ENCODE data around the gene ASXL1.
"Not testable (repeated sequence)": the region's sequence is repeated elsewhere in the genome, so short reads cannot be mapped to it uniquely, and the experiment has no call there.

Gene ASXL1

DNA sequence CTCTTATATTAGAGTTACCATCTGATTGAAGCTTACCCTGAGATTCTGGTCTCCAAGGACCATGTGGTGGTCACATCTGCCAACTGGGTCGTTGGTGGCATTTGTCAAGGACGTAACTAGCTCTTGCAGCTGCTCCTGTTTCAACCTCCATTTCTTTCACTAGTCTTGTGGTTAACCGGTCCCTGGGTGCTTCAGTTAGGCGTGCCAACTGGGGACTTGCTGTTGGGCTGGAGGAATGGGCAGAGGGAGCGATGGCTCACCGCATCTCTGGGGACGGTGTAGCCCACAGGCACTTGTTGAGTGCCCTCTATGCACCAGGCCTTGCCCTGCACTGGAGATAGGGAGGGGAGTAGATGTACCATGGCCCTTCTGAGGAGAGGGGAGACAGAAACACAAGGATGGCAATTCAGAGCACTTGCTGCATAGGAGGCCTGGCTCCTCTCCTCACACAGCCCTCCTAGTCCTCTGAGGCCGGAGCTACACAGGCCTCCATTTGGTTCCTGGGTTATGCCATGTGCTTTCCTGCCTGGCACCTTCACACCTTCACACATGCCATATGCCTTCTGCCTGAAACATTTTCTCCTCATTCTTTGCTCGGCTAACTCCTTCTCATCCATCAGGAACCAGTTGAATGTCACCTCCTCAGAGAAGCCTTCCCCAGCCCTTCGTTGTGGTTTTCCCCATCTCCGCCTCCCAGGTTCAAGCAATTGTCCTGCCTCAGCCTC lies 20.0 kb upstream of the ASXL1 start:
- DNase-seq (ENCODE audit: low read depth): no peak

DNA sequence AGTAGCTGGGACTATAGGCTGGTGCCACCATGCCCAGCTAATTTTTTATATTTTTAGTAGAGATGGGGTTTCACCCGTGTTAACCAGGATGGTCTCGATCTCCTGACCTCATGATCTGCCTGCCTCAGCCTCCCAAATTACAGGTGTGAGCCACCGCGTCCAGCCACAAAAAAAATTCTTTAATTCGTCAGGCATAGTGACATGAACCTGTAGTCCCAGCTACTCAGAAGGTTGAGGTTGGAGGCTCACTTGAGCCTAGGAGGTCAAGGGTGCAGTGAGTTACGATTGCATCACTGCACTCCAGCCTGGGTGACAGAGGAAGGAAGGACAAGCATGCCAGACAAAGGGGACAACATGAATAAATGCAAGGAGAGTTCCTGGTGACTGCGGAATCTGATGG lies 19.5 kb upstream of the ASXL1 start:
- no peak for DNase-seq (ENCODE audit: low read depth)

DNA sequence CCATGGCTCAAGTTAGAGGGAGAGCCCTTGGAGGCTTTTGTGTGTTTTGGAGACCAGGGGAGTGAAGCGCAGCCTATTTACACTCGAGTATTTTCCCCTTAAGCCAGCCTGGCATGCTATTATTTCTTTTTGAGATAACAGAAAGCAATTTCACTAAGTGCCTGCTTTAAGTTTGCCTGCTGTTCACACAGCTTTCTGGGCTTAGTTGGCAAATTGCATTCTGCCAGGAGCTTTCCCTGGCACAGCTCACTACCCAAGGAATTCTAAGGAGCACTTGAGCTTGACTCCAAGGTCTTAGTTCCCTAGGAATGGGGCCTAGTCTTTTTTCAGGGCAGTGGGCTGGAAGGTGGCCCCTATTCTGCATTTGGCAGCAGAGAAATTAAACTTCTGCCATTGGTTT lies 19.0 kb upstream of the ASXL1 start:
- no peak for DNase-seq (ENCODE audit: low read depth)

DNA sequence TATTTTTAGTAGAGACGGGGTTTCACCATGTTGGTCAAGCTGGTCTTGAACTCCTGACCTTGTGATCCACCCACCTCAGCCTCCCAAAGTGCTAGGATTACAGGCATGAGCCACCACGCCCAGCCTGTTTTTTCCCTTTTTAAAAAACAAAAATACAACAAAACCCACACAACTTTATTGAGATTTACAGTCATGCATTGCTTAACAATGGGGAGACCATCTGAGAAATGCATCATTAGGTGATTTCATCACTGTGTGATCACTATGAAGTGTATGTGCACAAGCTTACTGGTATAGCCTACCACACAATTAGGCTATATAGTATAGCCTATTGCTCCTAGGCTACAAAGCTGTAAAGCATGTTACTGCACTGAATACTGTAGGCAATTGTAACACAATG lies 17.1 kb upstream of the ASXL1 start:
- DNase-seq (ENCODE audit: low read depth): not testable (repeated sequence)

DNA sequence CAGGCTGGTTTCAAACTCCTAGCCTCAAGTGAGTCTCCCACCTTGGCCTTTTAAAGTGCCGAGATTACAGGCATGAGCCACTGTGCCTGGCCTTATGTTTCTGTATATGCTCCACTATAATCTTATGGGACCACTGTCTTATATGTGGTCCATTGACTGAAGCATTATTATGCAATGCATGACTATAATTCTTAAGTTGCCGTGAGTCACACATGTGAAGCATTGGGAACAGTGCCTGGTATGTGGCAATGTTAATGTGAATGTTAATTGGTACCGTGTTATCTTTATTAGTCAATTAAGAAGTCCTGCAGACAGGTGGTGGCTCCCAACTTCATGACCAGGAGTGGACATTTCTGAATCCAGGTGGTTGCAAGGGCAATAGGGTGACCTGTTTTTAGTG lies 14.7 kb upstream of the ASXL1 start:
- no peak for DNase-seq (ENCODE audit: low read depth)

DNA sequence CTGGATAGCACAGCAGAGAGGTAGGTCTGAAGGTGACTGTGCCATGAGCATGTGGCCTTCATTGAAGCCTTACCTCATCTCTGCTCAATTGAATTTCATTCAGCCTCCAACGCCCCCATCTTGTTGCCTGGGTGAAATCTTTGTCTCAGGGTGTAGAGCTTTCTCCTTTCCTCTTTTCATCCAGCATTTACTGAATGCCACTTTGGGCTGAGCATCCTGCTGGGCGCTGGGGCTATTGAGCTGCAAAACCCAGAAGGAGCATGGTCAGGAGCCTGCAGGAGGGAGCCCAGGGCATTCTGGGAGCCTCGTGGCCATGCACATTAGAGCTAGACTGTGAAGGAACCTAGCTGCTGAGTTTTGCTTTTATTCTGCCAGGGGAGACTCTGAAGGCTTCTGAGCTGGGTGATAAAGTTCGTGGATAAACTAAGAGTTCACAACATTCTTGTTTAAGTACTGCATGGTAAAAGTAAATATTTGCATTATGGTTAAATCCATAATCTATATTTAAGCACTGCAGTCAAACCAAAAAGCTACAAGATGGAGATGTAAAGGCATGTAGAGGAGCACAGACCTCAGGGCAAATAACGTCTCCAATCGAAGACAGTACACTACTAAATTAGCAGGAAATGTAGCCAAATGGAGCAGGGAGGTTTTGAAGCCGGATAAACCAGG lies 13.2 kb upstream of the ASXL1 start:
- no peak for DNase-seq (ENCODE audit: low read depth)

DNA sequence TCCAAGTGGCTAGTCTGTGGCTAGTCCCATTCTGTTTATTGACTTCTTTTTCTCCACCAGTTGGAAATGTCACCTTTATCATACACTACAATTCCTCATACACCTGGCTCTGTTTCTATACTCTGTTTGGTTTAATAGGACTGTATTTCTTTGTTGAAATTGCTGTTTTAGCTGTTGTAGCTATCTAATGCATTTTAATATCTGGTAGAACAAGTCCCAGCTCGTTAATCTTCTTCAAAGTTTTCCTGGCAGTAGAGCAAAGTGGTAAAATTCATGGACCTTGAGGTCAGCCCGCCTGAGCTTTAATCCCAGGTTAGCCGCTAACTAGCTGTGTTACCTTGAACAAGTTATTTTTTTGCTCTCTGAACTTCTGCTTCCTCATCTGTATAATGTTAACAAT lies 9.9 kb upstream of the ASXL1 start:
- DNase-seq (ENCODE audit: low read depth): no peak

DNA sequence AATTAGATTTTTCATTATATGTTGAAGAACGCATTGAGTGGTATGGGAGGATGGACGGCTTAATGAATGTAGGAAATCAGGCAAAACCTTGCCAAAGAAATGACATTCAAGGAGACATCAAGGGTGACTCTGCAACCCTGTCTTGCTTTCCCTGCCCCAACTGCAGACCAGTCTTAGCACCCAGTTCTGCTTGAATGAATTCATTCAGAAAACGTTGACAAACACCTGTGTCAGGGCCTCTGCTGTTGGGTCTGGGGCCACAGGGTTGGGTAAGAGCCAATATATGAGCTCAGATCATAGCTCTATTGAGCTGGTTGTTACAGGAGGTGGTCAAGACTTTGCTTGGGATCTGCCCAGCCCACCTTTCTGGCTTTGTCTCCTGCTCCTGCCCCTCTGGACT lies 7.7 kb upstream of the ASXL1 start:
- no peak for DNase-seq (ENCODE audit: low read depth)

DNA sequence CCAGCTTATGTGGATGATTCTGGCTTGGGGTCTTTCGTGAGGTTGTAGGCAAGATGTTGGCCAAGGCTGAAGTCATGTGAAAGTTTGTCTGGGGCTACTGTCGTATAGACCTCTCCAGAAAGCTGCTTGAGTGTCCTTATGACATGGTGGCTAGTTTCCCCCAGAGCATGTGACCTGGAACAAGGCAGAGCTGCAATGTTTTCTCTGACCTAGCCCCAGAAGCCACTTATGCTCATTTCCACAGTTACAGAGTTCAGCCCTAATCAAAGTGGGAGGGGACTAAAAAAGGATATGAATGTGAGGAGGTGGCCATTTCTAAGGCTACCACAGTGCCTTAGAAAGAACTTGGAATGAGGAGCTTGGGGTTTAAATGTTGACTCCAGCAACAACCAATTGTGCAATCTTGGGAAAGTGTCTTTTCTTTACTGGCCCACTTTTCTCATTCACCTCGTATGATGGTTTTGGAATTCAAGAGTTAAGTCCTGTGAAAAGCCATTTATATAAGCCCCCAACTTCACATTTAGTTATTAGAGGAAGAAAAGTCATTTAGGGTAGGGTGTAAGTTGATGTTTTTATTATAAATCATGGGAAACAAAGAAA lies 5.9 kb upstream of the ASXL1 start:
- DNase-seq (ENCODE audit: low read depth): no peak

DNA sequence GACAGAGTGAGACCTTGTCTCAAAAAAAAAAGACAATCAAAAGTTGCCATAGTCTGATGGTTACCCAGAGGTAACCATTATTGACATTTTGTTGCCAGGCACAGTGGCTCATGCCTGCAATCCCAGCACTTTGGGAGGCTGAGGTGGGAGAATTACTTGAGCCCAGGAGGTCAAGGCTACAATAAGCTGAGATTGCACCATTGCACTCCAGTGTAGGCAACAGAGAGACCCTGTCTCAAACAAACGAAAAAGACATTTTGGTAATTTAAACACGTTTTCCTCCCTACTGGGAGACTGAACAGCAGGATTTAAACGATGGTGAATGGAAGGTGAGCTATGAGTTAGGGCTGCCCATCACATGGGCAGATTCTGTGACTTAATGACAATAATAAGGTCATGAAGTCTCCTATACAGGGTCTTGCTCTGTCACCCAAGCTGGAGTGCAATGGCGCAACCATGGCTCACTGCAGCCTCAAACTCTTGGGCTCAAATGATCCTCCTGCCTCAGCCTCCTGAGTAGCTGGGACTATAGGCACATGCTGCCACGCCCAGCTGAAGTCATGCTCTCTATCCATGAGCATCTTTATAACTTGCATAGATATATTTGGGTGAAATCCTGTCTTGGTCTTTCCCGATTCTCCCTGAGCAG lies 4.2 kb upstream of the ASXL1 start:
- no peak for DNase-seq (ENCODE audit: low read depth)

DNA sequence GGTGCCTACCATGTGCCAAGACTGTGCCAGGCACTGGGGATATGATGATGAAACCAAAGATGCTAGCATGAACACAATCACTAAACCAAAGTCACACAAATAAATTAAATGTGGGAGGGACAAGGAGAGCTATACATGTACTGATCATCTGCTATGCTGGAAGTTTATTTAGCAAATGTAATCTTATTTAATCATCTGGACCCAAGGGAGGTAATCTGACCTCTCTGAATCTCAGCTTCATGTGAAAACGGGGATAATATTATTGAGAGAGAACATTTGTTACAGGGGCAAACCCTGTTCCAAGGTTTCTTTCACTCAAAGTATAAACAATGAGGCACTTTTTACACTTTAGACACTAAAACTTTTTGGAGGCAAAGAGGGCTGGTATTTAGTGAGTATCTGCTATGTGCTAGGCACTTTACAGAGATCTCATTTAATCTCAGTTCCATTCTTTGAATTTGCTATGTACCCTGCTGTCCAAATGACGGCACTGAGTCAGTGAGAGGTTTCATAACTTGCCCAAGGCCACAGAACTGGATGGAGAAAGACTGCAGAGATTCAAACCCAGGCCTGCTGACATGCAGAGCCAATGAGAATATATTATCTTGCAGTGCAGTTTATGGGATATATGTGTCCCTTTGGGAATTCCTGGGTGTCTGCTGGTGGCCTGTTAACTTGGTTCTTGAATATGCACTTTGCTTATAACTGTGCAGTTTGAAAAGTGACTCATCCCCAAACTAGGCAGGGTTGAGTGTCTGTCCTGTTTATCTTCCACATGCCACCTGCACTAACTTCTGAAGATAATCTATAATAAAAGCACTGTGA lies 3.3 kb upstream of the ASXL1 start:
- no peak for DNase-seq (ENCODE audit: low read depth)

DNA sequence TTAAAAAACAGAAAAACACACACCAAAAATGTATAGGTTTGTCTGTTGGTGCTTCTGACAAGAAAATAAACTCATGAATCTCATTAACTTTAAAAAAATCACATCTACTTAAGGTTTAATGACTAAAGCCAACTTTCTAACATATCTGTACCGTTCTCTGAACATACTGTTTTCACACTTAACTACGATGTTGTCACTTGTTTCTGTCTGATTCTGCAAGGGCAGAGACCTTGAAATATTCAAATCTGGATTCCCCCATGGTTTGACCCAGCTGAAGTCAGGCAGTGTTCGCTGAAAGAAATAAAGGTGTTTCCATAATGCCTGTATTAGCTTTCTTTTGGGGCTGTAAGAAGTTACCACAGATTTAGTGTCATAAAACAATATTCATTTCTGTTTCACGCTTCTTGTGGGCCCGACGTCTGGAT lies 2.7 kb upstream of the ASXL1 start:
- no peak for DNase-seq (ENCODE audit: low read depth)

DNA sequence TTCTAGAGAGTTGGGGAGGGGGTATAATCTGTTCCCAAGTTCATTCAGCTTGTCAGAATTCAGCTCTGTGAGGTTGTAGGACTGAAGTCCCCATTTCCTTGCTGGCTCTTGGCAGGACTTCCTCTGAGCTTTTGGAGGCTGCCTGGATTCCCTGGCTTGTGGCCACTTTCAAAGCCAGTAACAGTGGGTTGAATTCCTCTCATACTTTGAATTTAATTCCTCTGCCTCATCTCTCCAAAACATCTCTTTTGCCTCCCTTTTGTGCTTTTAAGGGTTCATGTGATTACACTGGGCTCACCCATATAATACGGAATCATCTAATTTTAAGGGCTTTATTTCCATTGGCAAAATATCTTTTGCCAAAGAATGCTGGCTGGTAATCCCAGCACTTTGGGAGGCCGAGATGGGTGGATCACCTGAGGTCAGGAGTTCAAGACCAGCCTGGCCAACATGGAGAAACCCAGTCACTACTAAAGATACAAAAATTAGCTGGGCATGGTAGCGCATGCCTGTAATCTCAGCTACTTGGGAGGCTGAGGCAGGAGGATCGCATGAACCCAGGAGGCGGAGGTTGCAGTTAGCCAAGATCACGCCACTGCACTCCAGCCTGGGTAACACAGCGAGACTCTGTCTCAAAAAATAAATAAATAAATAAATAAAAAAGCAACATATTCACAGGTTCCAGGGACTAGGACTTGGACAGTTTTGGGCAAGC lies 2.1 kb upstream of the ASXL1 start:
- not testable (repeated sequence) for DNase-seq (ENCODE audit: low read depth)

DNA sequence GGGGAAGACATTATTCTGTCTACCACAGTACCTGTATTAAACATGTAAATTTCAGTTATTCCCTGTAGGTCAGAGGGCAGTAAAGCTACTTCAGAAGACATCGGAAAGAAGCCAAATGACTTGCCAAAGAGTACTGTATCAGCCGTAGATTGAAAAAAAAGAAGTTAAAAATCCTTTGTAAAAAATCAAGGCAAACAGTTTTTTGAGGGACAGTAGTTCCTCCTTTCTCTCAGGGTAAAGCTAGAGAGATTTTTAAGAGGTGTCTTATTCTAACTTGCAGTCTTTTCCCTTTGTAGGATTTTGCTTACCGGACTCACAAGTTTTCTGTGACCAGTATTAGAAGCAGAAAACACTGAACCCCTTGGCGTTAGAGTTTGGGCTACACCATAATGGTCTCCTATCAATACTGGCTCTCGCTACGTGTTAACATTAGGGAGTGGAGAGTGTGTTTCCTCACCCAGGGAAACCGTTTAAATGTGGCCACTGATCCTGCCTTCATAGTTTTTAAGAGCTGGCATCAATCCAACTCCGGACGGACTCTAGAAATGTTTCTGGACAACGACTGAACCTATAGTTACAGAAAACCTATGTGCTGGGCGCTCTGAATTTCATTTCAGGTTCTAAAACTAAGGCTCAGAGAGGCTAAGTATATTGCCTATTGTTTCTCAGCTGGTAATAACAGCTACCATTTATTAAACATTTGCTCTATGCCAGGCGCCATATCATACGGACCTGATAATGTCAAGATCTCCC lies 1.3 kb upstream of the ASXL1 start:
- no peak for DNase-seq (ENCODE audit: low read depth)

DNA sequence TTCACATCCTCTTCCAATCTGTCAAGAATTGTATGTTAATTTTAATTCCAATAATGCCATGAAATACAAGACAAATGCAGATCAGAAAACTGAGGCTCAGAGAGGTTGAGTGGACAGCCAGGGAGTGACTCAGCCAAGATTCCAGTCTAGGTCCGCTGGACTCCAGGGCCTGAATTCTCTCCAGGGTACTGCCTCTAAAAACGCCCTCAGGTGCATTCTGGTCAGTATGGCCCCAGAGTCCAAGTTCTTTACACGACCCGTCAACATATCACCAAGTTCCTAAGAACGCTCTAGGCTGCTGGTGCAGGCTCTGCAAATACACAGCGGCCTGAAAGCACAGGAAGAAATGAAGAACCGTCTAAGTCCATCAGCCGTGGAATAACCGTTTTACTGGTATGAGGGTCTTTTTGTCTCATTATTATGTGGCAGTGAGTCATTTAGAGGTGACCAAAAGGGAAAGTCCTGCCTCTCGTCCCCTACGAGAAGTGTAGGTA lies 709 bp upstream of the ASXL1 start:
- DNase-seq (ENCODE audit: low read depth): no peak

DNA sequence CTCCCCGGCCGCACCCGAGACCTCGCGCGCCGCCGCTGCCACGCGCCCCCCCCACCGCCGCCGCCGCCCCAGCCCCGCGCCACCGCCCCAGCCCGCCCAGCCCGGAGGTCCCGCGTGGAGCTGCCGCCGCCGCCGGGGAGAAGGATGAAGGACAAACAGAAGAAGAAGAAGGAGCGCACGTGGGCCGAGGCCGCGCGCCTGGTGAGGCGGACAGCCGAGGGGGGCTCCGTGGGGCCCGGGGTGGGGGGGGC lies 426 bp downstream of the ASXL1 start:
- no peak for DNase-seq (ENCODE audit: low read depth)

DNA sequence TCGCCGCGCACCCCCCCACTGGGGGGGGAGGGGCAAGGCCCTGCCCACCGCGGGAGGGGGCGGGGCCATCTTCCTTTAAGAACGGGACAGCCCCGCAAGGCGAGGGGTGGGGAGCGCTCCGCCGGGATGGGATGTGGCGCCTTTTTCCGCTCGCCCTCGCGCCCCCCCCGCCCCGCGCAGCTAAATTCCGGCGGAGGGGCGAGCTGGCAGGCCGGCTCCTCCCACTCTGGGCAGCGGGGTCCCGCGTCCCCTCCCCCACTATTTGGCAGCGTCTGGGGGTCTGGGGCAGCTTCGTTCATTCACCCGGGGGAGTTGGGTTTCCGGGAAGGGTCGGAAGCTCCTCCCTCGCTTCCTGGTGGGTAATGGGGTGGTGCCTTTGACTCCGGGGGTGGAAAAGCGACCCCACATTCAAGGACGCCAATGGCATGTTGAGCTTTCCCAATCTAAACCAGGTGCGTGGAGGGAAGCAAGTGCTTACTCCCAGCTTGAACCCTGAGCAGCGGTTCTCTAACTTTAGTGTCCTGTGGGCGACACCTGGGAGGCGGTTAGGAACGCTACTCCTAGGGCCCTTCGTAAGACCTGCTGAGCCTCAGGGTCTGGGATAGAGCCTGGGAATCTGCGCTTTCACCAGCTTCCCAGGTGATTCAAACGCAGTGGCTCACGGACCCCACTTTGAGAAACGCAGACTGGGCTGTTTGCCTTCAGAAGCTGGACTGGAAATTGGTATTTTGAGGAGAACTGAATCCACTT lies 927 bp downstream of the ASXL1 start:
- DNase-seq (ENCODE audit: low read depth): peak; percentile 66

DNA sequence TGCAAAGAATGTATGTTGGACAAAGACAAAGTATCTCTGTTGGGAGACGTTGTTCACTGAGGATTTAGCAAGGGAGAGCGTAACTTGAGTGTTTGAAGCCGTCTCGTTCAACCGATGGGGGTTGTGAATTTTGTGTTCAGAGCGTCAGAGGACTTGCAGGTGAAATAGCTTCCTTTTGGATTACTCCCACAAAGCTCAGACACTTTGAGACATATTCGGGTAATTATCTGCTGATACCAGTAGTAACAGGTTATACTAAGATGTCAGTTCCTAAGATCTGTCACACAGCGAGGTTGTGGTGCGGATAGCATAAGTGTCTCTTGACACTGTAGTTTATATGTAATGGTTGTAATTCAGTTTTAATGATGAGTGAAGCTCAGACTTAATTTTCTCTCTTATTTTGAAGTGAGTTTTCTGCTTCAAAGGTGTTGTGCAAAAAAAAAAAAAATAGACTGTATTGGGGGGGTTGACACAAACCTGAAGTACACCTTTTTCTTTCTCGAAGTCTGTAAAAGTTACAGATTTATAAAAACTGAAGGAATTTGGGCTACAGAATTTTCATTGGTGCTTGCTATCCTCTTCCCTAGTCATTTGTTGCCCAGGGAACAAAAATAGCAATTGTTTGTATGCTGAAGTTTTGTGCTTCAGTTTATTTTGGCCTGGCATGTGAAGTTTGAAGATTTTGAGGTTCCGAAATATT lies 1.7 kb downstream of the ASXL1 start:
- no peak for DNase-seq (ENCODE audit: low read depth)

DNA sequence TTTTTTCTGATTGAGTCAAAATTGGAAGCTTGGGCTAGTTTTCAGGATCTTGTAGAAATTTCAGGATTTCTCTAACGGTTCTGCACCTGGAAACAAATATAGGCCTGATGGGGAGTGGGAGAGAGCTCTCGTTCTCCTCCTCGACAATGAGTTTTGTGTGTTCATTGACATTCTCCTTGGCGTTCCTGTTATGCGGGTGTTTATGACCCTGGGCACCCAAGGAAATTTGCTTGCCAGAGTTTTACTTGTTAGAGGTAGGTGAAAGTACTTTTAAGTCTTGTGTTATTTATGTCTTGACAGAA lies 2.2 kb downstream of the ASXL1 start:
- no peak for DNase-seq (ENCODE audit: low read depth)

DNA sequence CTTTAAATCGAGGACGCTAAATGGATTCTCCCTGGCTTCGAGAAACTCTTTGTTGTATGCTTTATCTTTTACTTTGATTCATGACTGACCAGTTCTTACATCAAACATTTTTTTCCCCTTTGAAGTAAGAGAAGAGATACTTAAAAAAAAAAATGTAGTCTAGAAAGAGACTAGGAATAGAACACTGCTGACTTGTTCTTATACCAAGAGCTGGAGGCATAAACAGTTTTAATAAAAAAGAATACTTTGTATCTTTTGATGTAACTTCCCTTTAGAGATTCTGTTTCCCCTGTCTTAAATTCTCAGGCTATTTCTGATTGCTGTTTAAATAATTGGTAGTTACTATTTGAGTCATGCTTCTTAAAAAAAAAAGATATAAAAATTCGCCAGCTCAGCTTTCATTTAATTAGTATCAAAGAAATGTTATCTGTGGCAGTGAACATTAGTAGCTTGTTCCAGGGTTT lies 4.8 kb downstream of the ASXL1 start:
- DNase-seq (ENCODE audit: low read depth): no peak

All from stimulated activated CD8-positive, alpha-beta memory T cell treated with anti-CD3 and anti-CD28 coated beads, Interleukin-4, amount 100 ng/mL, for 24 hours (primary cell).